ENCODE data around the gene EFNB2. TPM values are rescaled to one million over a fixed set of nuclear protein-coding genes. Genes with fewer than 3 reads are reported as not detected.

Gene EFNB2
- total RNA-seq, 1 donor from 2014 or later = 197 TPM

GRCh38 chr13:106548064-106548696 lies 12.7 kb upstream of the EFNB2 start:
- H3K27ac Mint-ChIP-seq = no peak overlapping the region
- H3K4me3 Mint-ChIP-seq = no peak overlapping the region
- no peaks in the 10 kb centered on the region for H3K9me3 Mint-ChIP-seq
- no peak for TF ChIP-seq CTCF (IDR thresholded peaks at IDR 0.05; ENCODE audit: unreplicated experiment)
- DNase-seq (ENCODE audit: low spot score in 2 of 2, unreplicated experiment in 2 of 2) = no peak
- peaks cover 3% of the 10 kb centered on the region for H3K4me1 Mint-ChIP-seq
- H3K27me3 Mint-ChIP-seq (ENCODE audit: low read depth) = no peaks in the 10 kb centered on the region
- peaks cover 32% of the 10 kb centered on the region for H3K36me3 Mint-ChIP-seq

DNA sequence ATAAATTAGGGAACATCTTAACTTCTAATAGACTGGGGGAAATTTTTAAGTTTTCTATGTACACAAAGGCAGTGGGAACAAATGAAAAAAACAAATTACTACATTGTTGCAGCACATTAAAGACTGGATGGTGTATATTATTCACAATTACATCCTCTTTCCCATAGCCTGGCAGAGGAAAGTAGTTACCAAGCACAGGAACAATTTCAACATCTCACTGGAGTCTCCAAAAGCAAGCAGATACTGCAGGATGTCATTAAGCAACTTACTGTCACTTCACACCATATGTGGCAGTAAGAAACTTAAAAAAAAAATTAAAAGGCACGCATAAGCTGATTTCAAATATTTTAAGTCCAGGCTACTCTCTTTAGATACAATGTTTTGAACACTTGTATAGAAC lies 6.4 kb upstream of the EFNB2 start:
- Mint-ChIP-seq H3K4me3 (no peak overlapping the region), H3K36me3 (peaks cover 8% of the 10 kb centered on the region), H3K27me3 (ENCODE audit: low read depth) (no peaks in the 10 kb centered on the region), H3K4me1 (peaks cover 3% of the 10 kb centered on the region), H3K27ac (no peak overlapping the region), H3K9me3 (no peaks in the 10 kb centered on the region)
- TF ChIP-seq CTCF (IDR thresholded peaks at IDR 0.05; ENCODE audit: unreplicated experiment) = no peak
- no peak for DNase-seq (ENCODE audit: low spot score in 2 of 2, unreplicated experiment in 2 of 2)

GRCh38 chr13:106540613-106541012 lies 5.2 kb upstream of the EFNB2 start:
- Mint-ChIP-seq H3K9me3 (no peaks in the 10 kb centered on the region), H3K36me3 (peaks cover 8% of the 10 kb centered on the region), H3K27me3 (ENCODE audit: low read depth) (no peaks in the 10 kb centered on the region), H3K4me3 (no peak overlapping the region), H3K4me1 (peaks cover 7% of the 10 kb centered on the region), H3K27ac (no peak overlapping the region)
- no peak for DNase-seq (ENCODE audit: low spot score in 2 of 2, unreplicated experiment in 2 of 2)
- TF ChIP-seq CTCF (IDR thresholded peaks at IDR 0.05; ENCODE audit: unreplicated experiment) = no peak

DNA sequence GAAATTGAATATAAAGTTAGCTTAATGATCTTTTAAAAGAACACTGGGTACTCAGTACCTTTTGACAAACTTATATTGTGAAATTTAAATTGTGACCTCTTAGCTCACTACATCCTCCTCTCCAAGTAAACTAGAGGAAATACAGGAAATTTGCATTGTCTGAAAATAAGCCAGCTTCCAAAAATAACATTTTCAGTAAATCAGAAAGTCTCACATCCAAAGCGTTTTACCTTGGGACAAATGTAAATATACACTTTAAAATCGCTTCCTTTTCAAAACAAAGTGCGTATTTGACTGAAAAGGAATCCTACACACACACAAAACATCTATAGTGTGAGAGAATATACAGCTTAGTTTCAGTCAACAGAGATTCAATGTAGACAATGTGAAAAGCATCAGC lies 2.1 kb upstream of the EFNB2 start:
- no peaks in the 10 kb centered on the region for H3K9me3 Mint-ChIP-seq
- peaks cover 7% of the 10 kb centered on the region for H3K4me1 Mint-ChIP-seq
- peaks cover 16% of the 10 kb centered on the region for H3K36me3 Mint-ChIP-seq
- H3K27me3 Mint-ChIP-seq (ENCODE audit: low read depth) = no peaks in the 10 kb centered on the region
- DNase-seq (ENCODE audit: low spot score in 2 of 2, unreplicated experiment in 2 of 2) = no peak
- no peak overlapping the region for H3K4me3 Mint-ChIP-seq
- H3K27ac Mint-ChIP-seq = no peak overlapping the region
- no peak for TF ChIP-seq CTCF (IDR thresholded peaks at IDR 0.05; ENCODE audit: unreplicated experiment)

- Mint-ChIP-seq H3K4me3 (peak overlapping the region; percentile 73), H3K4me1 (peaks cover 11% of the 10 kb centered on the region), H3K27me3 (ENCODE audit: low read depth) (no peaks in the 10 kb centered on the region), H3K9me3 (no peaks in the 10 kb centered on the region), H3K36me3 (peaks cover 14% of the 10 kb centered on the region), H3K27ac (peak overlapping the region; percentile 87)
- TF ChIP-seq CTCF (IDR thresholded peaks at IDR 0.05; ENCODE audit: unreplicated experiment) = peak; percentile 97
- DNase-seq (ENCODE audit: low spot score in 2 of 2, unreplicated experiment in 2 of 2) = peak; percentile 93 to 98
These were observed 977 bp upstream of the EFNB2 start for GRCh38 chr13:106536244-106537034.

Data from mesothelial cell of epicardium (in vitro differentiated cells).